Psoas muscle (tissue), 8 donors: Measurements from ENCODE around the gene C5AR2. TPM values are rescaled to one million over a fixed set of nuclear protein-coding genes. Genes with fewer than 3 reads are reported as not detected.

Source experiments
- ATAC-seq, 4 donors: fragments of 200-7000 bp; cut with Tn5 transposase; one replicate each; pipeline ENCODE4 v1.9.1; 2020; ENCODE audit warnings: moderate library complexity in 3 of 4, mild to moderate bottlenecking in 2 of 4
- DNase-seq, 2 donors: peaks; one replicate each; pipeline ENCODE4 v3.0.0-alpha.2; 2020
- H3K27ac ChIP-seq: fragments of 200-600 bp; one replicate; pipeline ENCODE4 v1.8.0; 2022
- H3K27me3 ChIP-seq, 3 donors: fragments of 200-600 bp in 1 of 3; one replicate each; pipeline versions ENCODE4 v1.6.1 to v1.8.0; 2013 to 2022; ENCODE audit warnings: low read length in 2 of 3, mild to moderate bottlenecking in 2 of 3, moderate library complexity in 1 of 3; ENCODE audit not compliant: insufficient read depth in 3 of 3
- H3K36me3 ChIP-seq, 2 donors: fragments of 200-600 bp in 1 of 2; one replicate each; pipeline versions ENCODE4 v1.6.1 to v1.8.0; 2013 to 2022; ENCODE audit warnings: low read depth in 1 of 2, mild to moderate bottlenecking in 1 of 2, moderate library complexity in 1 of 2; ENCODE audit not compliant: insufficient read depth in 1 of 2
- H3K4me1 ChIP-seq: fragments of 200-600 bp; one replicate; pipeline ENCODE4 v1.8.0; 2022
- H3K4me3 ChIP-seq: fragments of 200-600 bp; one replicate; pipeline ENCODE4 v1.8.0; 2022; ENCODE audit warnings: mild to moderate bottlenecking
- H3K9me3 ChIP-seq: fragments of 200-600 bp; one replicate; pipeline ENCODE4 v1.8.0; 2022
- CTCF ChIP-seq: fragments of 200-600 bp; IDR thresholded peaks from one replicate; pipeline ENCODE4 v1.8.0; 2022; ENCODE audit warnings: antibody characterized with exemption
- WGBS, 3 donors: extraction: QIAGEN DNeasy Blood & Tissue Kit; methylation state at CpG; one replicate each; pipeline versions ENCODE4 v1.1.6 to v1.1.7; 2013; 5-methylcytosine and 5-hydroxymethylcytosine counted together
- intact Hi-C, 2 donors: fragments of 100-400 bp; cut with DNase I; formaldehyde crosslinking; loops; one replicate each; pipeline versions ENCODE4 v1.11.0 to v1.14.2; 2022
- polyA plus RNA-seq, 3 donors: library from polyadenylated mRNA; stranded (reverse); fragments of 200-250 nt; gene quantifications; one replicate each; pipeline ENCODE4 v1.2.3, GENCODE V29; 2013
- total RNA-seq, 4 donors: library from RNA; stranded (reverse); fragmentation: NEBNext Ultra II Directional in 2 of 4; extraction: Animal tissue kit (Norgen Biotek cat#: 25700) in 2 of 4; gene quantifications; one replicate each; pipeline versions ENCODE4 v1.2.1 to v1.2.4, GENCODE V29; 2021 to 2023
- donor health status: healthy with polysubstance abuse.
- donor health status: DM: no; HTN: no; CAD: no; lungs with moderate emphysema.
- donor health status: Bipolar disorder and iron deficiency.
- donor health status: healthy.
- donor health status: DM: yes; HTN: yes; CAD: no.
- donor health status: DM: no; HTN: no; CAD: no.
- donor health status: DM: no; HTN: no; CAD: no.
- donor health status: DM: yes; HTN: yes; CAD: no.

The C5AR2 gene
- total and polyA plus RNA-seq, 7 donors, result 0.06 to 0.44 (median 0.37) TPM; not detected in 2

GRCh38 chr19:47352095-47352494 is 20.1 kb downstream of the C5AR2 start:
- WGBS, 3 donors, result 50 to 67% (median 64%) methylated on average over 2 of the region's 2 CpGs
- Histone ChIP-seq H3K36me3 (peaks cover 8 to 46% of the 10 kb centered on the region in 2 donors), H3K27me3 (no peaks in the 10 kb centered on the region), H3K27ac (no peak overlapping the region), H3K4me3 (no peak overlapping the region), H3K4me1 (peaks cover 5% of the 10 kb centered on the region), H3K9me3 (no peaks in the 10 kb centered on the region)
- DNase-seq, result no peak
- TF ChIP-seq CTCF, result no peak
- intact Hi-C loops, result no loop called here
- ATAC-seq, result no peak

- 86 to 90% (median 88%) methylated on average over 24 of the region's 24 CpGs for WGBS, 3 donors
- H3K9me3 ChIP-seq, result no peaks in the 10 kb centered on the region
- H3K4me1 ChIP-seq, result peaks cover 5% of the 10 kb centered on the region
- H3K27ac ChIP-seq, result no peak overlapping the region
- TF ChIP-seq CTCF, result no peak
- no peaks in the 10 kb centered on the region for H3K27me3 ChIP-seq
- intact Hi-C loops, result no loop called here
- H3K4me3 ChIP-seq, result no peak overlapping the region
- DNase-seq (no peak), ATAC-seq (no peak)
- peaks cover 13 to 58% of the 10 kb centered on the region in 2 donors for H3K36me3 ChIP-seq
Observed at GRCh38 chr19:47353307-47353712, 21.3 kb downstream of the C5AR2 start.

GRCh38 chr19:47356900-47357299 is 24.9 kb downstream of the C5AR2 start:
- H3K27ac ChIP-seq, result no peak overlapping the region
- no peak for ATAC-seq
- peaks cover 17 to 94% of the 10 kb centered on the region in 2 donors for H3K36me3 ChIP-seq
- DNase-seq, result no peak
- TF ChIP-seq CTCF, result no peak
- H3K9me3 ChIP-seq, result no peaks in the 10 kb centered on the region
- no peaks in the 10 kb centered on the region for H3K27me3 ChIP-seq
- WGBS, 3 donors, result 70 to 78% (median 71%) methylated on average over 6 of the region's 6 CpGs
- no peaks in the 10 kb centered on the region for H3K4me1 ChIP-seq
- intact Hi-C loops, result no loop called here
- H3K4me3 ChIP-seq, result no peak overlapping the region

- DNase-seq (no peak), ATAC-seq (peak in 1 of 4 donors; percentile 25)
- Histone ChIP-seq H3K27ac (no peak overlapping the region), H3K9me3 (no peaks in the 10 kb centered on the region), H3K4me3 (no peak overlapping the region), H3K36me3 (peaks cover 17 to 100% of the 10 kb centered on the region in 2 donors), H3K4me1 (no peaks in the 10 kb centered on the region), H3K27me3 (no peaks in the 10 kb centered on the region)
- 96 to 98% (median 96%) methylated on average over 28 of the region's 28 CpGs for WGBS, 3 donors
- TF ChIP-seq CTCF, result no peak
- intact Hi-C loops, result no loop called here
Observed at GRCh38 chr19:47357788-47358680, 26.1 kb downstream of the C5AR2 start.
